HG03469 (cell line): ENCODE measurements around the gene ERAL1.
"Not testable (repeated sequence)": the region's sequence is repeated elsewhere in the genome, so short reads cannot be mapped to it uniquely, and the experiment has no call there.

Experiments used
- ATAC-seq: cut with Tn5 transposase; IDR thresholded peaks from one replicate; pipeline ENCODE4 v1.9.1; 2021; ENCODE audit warnings: mild to moderate bottlenecking, moderate library complexity, moderate number of reproducible peaks; ENCODE audit not compliant: unreplicated experiment

Gene ERAL1

GRCh38 chr17:28897769-28898526 is 43.1 kb downstream of the ERAL1 start:
- ATAC-seq = no peak

GRCh38 chr17:28898527-28898955 is 43.7 kb downstream of the ERAL1 start:
- no peak for ATAC-seq

- no peak for ATAC-seq
These were observed 44.5 kb downstream of the ERAL1 start for GRCh38 chr17:28899212-28899815.

GRCh38 chr17:28900986-28901726 is 46.3 kb downstream of the ERAL1 start:
- no peak for ATAC-seq

GRCh38 chr17:28901866-28902818 is 47.3 kb downstream of the ERAL1 start:
- peak; percentile 14 for ATAC-seq

GRCh38 chr17:28902819-28903545 is 48.2 kb downstream of the ERAL1 start, which contains the start of gene DHRS13:
TSS of gene DHRS13 (minus strand) at chr17:28903079. CDS start at chr17:28902944, 135 bp downstream.
- peak; percentile 70 for ATAC-seq

- ATAC-seq = not testable (repeated sequence)
These were observed 48.7 kb downstream of the ERAL1 start for GRCh38 chr17:28903546-28903841.

- no peak for ATAC-seq
These were observed 50.0 kb downstream of the ERAL1 start for GRCh38 chr17:28904800-28905199.

- ATAC-seq = no peak
These were observed 51.5 kb downstream of the ERAL1 start for GRCh38 chr17:28906276-28906675.

GRCh38 chr17:28906706-28907438 is 52.1 kb downstream of the ERAL1 start:
- no peak for ATAC-seq

GRCh38 chr17:28907709-28908475 is 53.1 kb downstream of the ERAL1 start:
- ATAC-seq = no peak

GRCh38 chr17:28908640-28909167 is 53.9 kb downstream of the ERAL1 start:
- ATAC-seq = no peak

GRCh38 chr17:28910534-28910933 is 55.7 kb downstream of the ERAL1 start:
- ATAC-seq = no peak
